Fibroblast of lung (primary cell): ENCODE results near the gene COL4A6. TPM values are rescaled to one million over a fixed set of nuclear protein-coding genes. Genes with fewer than 3 reads are reported as not detected.

Source experiments
- DNase-seq, 2 donors: peaks; one replicate each; pipeline versions ENCODE4 v3.0.0 to v3.0.0-alpha.2; 2010; ENCODE audit warnings: low read depth in 2 of 2
- H2AFZ ChIP-seq: 2 replicates; pipeline ENCODE4 v1.5.1; 2012; ENCODE audit warnings: low read length, control low read depth, inconsistent platforms
- H3K27ac ChIP-seq: 2 replicates; pipeline ENCODE4 v1.5.1; 2011; ENCODE audit warnings: low read length, control low read depth; ENCODE audit not compliant: insufficient read depth
- H3K27me3 ChIP-seq: 2 replicates; pipeline ENCODE4 v1.5.1; 2011; ENCODE audit warnings: mild to moderate bottlenecking, low read length; ENCODE audit not compliant: control insufficient read depth, insufficient read depth
- H3K36me3 ChIP-seq: 2 replicates; pipeline ENCODE4 v1.5.1; 2011; ENCODE audit warnings: low read length; ENCODE audit not compliant: control insufficient read depth, insufficient read depth
- H3K4me1 ChIP-seq: 2 replicates; pipeline ENCODE4 v1.5.1; 2011; ENCODE audit warnings: low read length; ENCODE audit not compliant: control insufficient read depth, insufficient read depth; ENCODE audit errors: extremely low read depth
- H3K4me2 ChIP-seq: 2 replicates; pipeline ENCODE4 v1.5.1; 2011; ENCODE audit warnings: low read length, control low read depth; ENCODE audit not compliant: insufficient read depth; ENCODE audit errors: extremely low read depth
- H3K4me3 ChIP-seq, 4 experiments: fragments of 200-600 bp in 1 of 4; sonication (generic) in 1 of 4; replicated peaks in 1 of 4; 2 replicates each; pipeline ENCODE4 v1.5.1; 2011 to 2016; ENCODE audit warnings: low read length in 4 of 4, low read depth in 3 of 4, mild to moderate bottlenecking in 3 of 4, control low read depth in 2 of 4, inconsistent platforms in 1 of 4, mixed read lengths in 1 of 4; ENCODE audit not compliant: insufficient read depth in 1 of 4; ENCODE audit errors: control extremely low read depth in 1 of 4
- H3K79me2 ChIP-seq: 2 replicates; pipeline ENCODE4 v1.5.1; 2012; ENCODE audit warnings: mild to moderate bottlenecking, low read length, inconsistent platforms; ENCODE audit not compliant: control insufficient read depth, insufficient read depth
- H3K9ac ChIP-seq: 2 replicates; pipeline ENCODE4 v1.5.1; 2011; ENCODE audit warnings: mild to moderate bottlenecking, low read length, control low read depth; ENCODE audit not compliant: insufficient read depth
- H3K9me3 ChIP-seq: 2 replicates; pipeline ENCODE4 v1.5.1; 2012; ENCODE audit warnings: low read depth, low read length; ENCODE audit not compliant: control insufficient read depth, insufficient read depth
- H4K20me1 ChIP-seq: 2 replicates; pipeline ENCODE4 v1.5.1; 2011; ENCODE audit warnings: low read length; ENCODE audit not compliant: control insufficient read depth, insufficient read depth; ENCODE audit errors: extremely low read depth
- CTCF ChIP-seq, 2 donors: IDR thresholded peaks in 1 of 2; conservative IDR thresholded peaks in 1 of 2; 1 replicate in 1 of 2; 2 replicates in 1 of 2; pipeline ENCODE4 v1.5.1; 2011 to 2012; ENCODE audit warnings: low read length in 2 of 2, control low read depth in 1 of 2, inconsistent platforms in 1 of 2, low read depth in 1 of 2, mild to moderate bottlenecking in 1 of 2
- EZH2 ChIP-seq: IDR thresholded peaks from 2 replicates; pipeline ENCODE4 v1.5.1; 2012; ENCODE audit warnings: low read length, control low read depth, mild to moderate bottlenecking; ENCODE audit errors: missing control alignments
- polyA plus RNA-seq, 2 donors: library from polyadenylated mRNA; depleted of rRNA in 1 of 2; stranded (reverse) in 1 of 2; unstranded in 1 of 2; fragments of >200 nt; gene quantifications; 2 replicates each; pipeline ENCODE4 v1.2.1, GENCODE V29; 2011 to 2012; ENCODE audit warnings: missing spikeins in 1 of 2
- total RNA-seq: library from RNA; depleted of rRNA; stranded (reverse); fragments of >200 nt; gene quantifications from 2 replicates; pipeline ENCODE4 v1.2.1, GENCODE V29; 2014

COL4A6 gene
- total and polyA plus RNA-seq, 2 donors (not counting 1 experiment from before 2014, with no cell fraction given) = 0.15 to 3.5 TPM

GRCh38 chrX:108306086-108306485 lies 132.1 kb downstream of the COL4A6 start:
- no peaks in the 10 kb centered on the region for H3K79me2 ChIP-seq
- no peak overlapping the region for H3K4me2 ChIP-seq
- H3K27ac ChIP-seq = no peak overlapping the region
- no peaks in the 10 kb centered on the region for H3K9me3 ChIP-seq
- H2AFZ ChIP-seq = no peak overlapping the region
- H3K9ac ChIP-seq = no peak overlapping the region
- H3K27me3 ChIP-seq = no peaks in the 10 kb centered on the region
- TF ChIP-seq EZH2 = no peak
- TF ChIP-seq CTCF (conservative IDR thresholded peaks at IDR 0.05 in 1 of 2, IDR thresholded peaks at IDR 0.05 in 1 of 2; ENCODE audit: low read depth in 1 of 2, low read length in 2 of 2) = no peak
- H3K4me1 ChIP-seq = no peaks in the 10 kb centered on the region
- no peak overlapping the region for H3K4me3 ChIP-seq
- no peaks in the 10 kb centered on the region for H3K36me3 ChIP-seq
- peak in 1 of 2 donors; percentile 24 for DNase-seq
- H4K20me1 ChIP-seq = no peaks in the 10 kb centered on the region

GRCh38 chrX:108304757-108305156 lies 133.5 kb downstream of the COL4A6 start:
- no peak for DNase-seq
- no peaks in the 10 kb centered on the region for H4K20me1 ChIP-seq
- H3K4me2 ChIP-seq = no peak overlapping the region
- no peaks in the 10 kb centered on the region for H3K36me3 ChIP-seq
- no peaks in the 10 kb centered on the region for H3K9me3 ChIP-seq
- no peaks in the 10 kb centered on the region for H3K27me3 ChIP-seq
- no peak for TF ChIP-seq CTCF (conservative IDR thresholded peaks at IDR 0.05 in 1 of 2, IDR thresholded peaks at IDR 0.05 in 1 of 2; ENCODE audit: low read depth in 1 of 2, low read length in 2 of 2)
- TF ChIP-seq EZH2 = no peak
- H3K9ac ChIP-seq = no peak overlapping the region
- no peaks in the 10 kb centered on the region for H3K4me1 ChIP-seq
- no peak overlapping the region for H3K27ac ChIP-seq
- H3K4me3 ChIP-seq = no peak overlapping the region
- no peaks in the 10 kb centered on the region for H3K79me2 ChIP-seq
- H2AFZ ChIP-seq = no peak overlapping the region

DNA sequence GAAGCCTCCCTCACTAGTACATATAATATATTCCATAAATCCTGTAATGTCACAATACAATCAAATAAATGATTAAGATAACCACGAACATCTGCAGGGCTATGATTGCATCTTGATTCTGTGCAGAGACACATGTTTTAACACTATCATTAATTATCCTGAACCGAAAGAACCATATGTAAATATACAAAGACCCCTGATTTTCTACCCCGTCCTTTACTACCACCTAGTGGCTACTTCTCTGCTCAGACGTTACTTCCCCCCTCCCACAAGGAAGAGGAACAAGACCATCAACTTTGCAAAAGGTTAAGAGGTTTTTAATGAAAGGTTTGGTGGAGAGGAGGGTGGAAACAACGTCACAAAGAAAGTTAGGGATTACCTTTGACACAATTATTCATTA lies 134.0 kb downstream of the COL4A6 start:
- Histone ChIP-seq H3K79me2 (no peaks in the 10 kb centered on the region), H3K9me3 (no peaks in the 10 kb centered on the region), H3K9ac (no peak overlapping the region), H3K27ac (no peak overlapping the region), H3K27me3 (no peaks in the 10 kb centered on the region), H4K20me1 (no peaks in the 10 kb centered on the region), H3K36me3 (no peaks in the 10 kb centered on the region), H2AFZ (no peak overlapping the region), H3K4me1 (no peaks in the 10 kb centered on the region), H3K4me2 (no peak overlapping the region), H3K4me3 (no peak overlapping the region)
- peak; percentile 20 to 58 for DNase-seq
- TF ChIP-seq CTCF (conservative IDR thresholded peaks at IDR 0.05 in 1 of 2, IDR thresholded peaks at IDR 0.05 in 1 of 2; ENCODE audit: low read depth in 1 of 2, low read length in 2 of 2) (peak in 1 of 2 donors; percentile 59), EZH2 (no peak)
